ENCODE measurements around the gene DOCK1. TPM values are rescaled to one million over a fixed set of nuclear protein-coding genes. Genes with fewer than 3 reads are reported as not detected.

DOCK1 gene
- total and polyA plus RNA-seq, 2 experiments from 2014 or later, result 22.8 to 45.6 TPM

DNA sequence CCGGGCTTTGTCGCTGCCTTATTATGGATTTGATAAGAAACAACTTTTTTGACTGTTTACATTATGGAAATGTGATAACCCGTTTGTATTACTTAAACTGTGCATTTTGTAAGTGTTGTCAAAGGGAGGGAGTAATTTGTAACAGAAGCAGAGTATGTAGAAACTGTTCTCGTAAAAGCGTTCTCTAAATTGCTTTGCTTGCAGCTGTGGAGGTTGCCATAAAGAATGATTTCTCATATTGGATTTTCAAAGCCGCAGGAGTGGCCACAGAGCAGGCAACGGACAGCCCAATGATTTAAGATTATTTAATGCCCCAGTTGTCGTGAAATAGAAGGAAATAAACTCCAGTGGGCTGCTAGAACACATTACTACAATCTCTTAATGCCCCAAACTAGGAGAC, 405.2 kb downstream of the DOCK1 start:
- Histone ChIP-seq H3K79me2 (ENCODE audit: insufficient read depth) (no peaks in the 10 kb centered on the region), H2AFZ (no peak overlapping the region), H3K27ac (no peak overlapping the region), H3K27me3 (replicated peaks; ENCODE audit: insufficient read depth) (no peaks in the 10 kb centered on the region), H3K9me3 (ENCODE audit: low read depth) (no peaks in the 10 kb centered on the region), H4K20me1 (ENCODE audit: insufficient read depth) (no peaks in the 10 kb centered on the region), H3K36me3 (ENCODE audit: low read depth) (no peaks in the 10 kb centered on the region), H3K9me2 (ENCODE audit: insufficient read depth) (no peaks in the 10 kb centered on the region), H3K9ac (no peak overlapping the region), H3F3A (ENCODE audit: insufficient read depth) (no peaks in the 10 kb centered on the region), H3K4me1 (ENCODE audit: insufficient read depth) (peaks cover 7% of the 10 kb centered on the region), H3K4me2 (ENCODE audit: unreplicated experiment) (no peak overlapping the region), H3K4me3 (no peak overlapping the region)
- WGBS, 2 experiments (ENCODE audit: low coverage in 1 of 2, low lambda C conversion rate in 2 of 2, missing lambda C conversion rate in 2 of 2), result 90 to 91% methylated on average over 8 of the region's 8 CpGs
- DNase-seq, result no peak
- no peak for TF ChIP-seq EZH2 (IDR thresholded peaks at IDR 0.05; ENCODE audit: insufficient read depth, poor library complexity, severe bottlenecking)
- TF ChIP-seq EZH2phosphoT487 (IDR thresholded peaks at IDR 0.05; ENCODE audit: insufficient read depth, low read depth), result no peak
- in situ Hi-C loops (cut with MboI), result no loop called here

- Histone ChIP-seq H3K79me2 (ENCODE audit: insufficient read depth) (no peaks in the 10 kb centered on the region), H3K9me3 (ENCODE audit: low read depth) (no peaks in the 10 kb centered on the region), H3K4me3 (no peak overlapping the region), H3K36me3 (ENCODE audit: low read depth) (no peaks in the 10 kb centered on the region), H4K20me1 (ENCODE audit: insufficient read depth) (no peaks in the 10 kb centered on the region), H3K9me2 (ENCODE audit: insufficient read depth) (no peaks in the 10 kb centered on the region), H2AFZ (no peak overlapping the region), H3K9ac (no peak overlapping the region), H3K27me3 (replicated peaks; ENCODE audit: insufficient read depth) (no peaks in the 10 kb centered on the region), H3K4me1 (ENCODE audit: insufficient read depth) (peaks cover 7% of the 10 kb centered on the region), H3F3A (ENCODE audit: insufficient read depth) (no peaks in the 10 kb centered on the region), H3K4me2 (ENCODE audit: unreplicated experiment) (no peak overlapping the region), H3K27ac (no peak overlapping the region)
- in situ Hi-C loops (cut with MboI), result no loop called here
- TF ChIP-seq EZH2phosphoT487 (IDR thresholded peaks at IDR 0.05; ENCODE audit: insufficient read depth, low read depth), result no peak
- WGBS, 2 experiments (ENCODE audit: low coverage in 1 of 2, low lambda C conversion rate in 2 of 2, missing lambda C conversion rate in 2 of 2), result 93 to 100% methylated on average over 3 of the region's 3 CpGs
- DNase-seq, result no peak
Measured at GRCh38 chr10:127310923-127311322, 405.7 kb downstream of the DOCK1 start.

DNA sequence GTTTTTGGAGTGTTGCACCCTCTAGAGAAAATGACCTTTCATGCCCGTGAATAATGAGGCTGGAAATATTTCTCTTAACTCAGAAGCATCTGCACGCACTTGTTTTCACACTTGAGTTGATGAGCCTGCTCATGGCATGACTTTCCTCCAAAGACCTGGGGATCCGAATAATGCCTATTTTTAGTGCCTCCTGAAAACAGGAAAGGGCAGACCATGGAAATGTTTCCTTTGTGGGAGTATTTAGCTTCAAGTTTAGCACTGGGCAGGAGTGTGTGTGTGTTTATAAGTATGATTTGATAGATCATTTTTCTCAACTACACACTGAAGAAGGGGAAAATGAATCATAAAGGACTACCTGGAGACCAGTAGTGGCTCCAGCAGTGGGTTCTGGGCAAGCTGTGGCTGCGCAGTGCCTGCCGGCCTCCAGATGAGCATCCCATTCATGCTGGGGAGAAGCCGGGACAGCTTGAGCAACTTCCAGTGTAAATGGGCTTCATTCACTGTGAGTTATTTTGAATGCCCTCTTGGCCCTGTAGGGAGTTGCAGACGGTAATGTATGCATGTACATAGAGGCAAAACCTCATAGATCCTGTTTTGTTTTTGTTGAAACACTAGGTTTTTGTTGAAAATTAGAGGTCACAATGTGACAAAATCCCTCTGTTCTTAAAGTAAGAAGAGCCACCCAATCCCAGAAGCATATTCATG, 408.9 kb downstream of the DOCK1 start:
- H3K4me3 ChIP-seq, result no peak overlapping the region
- H3K9ac ChIP-seq, result no peak overlapping the region
- no peak for DNase-seq
- no peak overlapping the region for H3K27ac ChIP-seq
- no peaks in the 10 kb centered on the region for H3K9me2 ChIP-seq (ENCODE audit: insufficient read depth)
- in situ Hi-C loops (cut with MboI), result no loop called here
- TF ChIP-seq EZH2phosphoT487 (IDR thresholded peaks at IDR 0.05; ENCODE audit: insufficient read depth, low read depth), result no peak
- TF ChIP-seq EZH2 (IDR thresholded peaks at IDR 0.05; ENCODE audit: insufficient read depth, poor library complexity, severe bottlenecking), result no peak
- no peaks in the 10 kb centered on the region for H3K36me3 ChIP-seq (ENCODE audit: low read depth)
- no peaks in the 10 kb centered on the region for H3K9me3 ChIP-seq (ENCODE audit: low read depth)
- peaks cover 7% of the 10 kb centered on the region for H3K4me1 ChIP-seq (ENCODE audit: insufficient read depth)
- WGBS, 2 experiments (ENCODE audit: low coverage in 1 of 2, low lambda C conversion rate in 2 of 2, missing lambda C conversion rate in 2 of 2), result 96 to 98% methylated on average over 7 of the region's 7 CpGs
- no peaks in the 10 kb centered on the region for H3K27me3 ChIP-seq (replicated peaks; ENCODE audit: insufficient read depth)
- H3F3A ChIP-seq (ENCODE audit: insufficient read depth), result no peaks in the 10 kb centered on the region
- H3K79me2 ChIP-seq (ENCODE audit: insufficient read depth), result no peaks in the 10 kb centered on the region
- H4K20me1 ChIP-seq (ENCODE audit: insufficient read depth), result no peaks in the 10 kb centered on the region
- no peak overlapping the region for H2AFZ ChIP-seq
- H3K4me2 ChIP-seq (ENCODE audit: unreplicated experiment), result no peak overlapping the region

- peaks cover 2% of the 10 kb centered on the region for H3K4me1 ChIP-seq (ENCODE audit: insufficient read depth)
- H2AFZ ChIP-seq, result no peak overlapping the region
- H3K9me2 ChIP-seq (ENCODE audit: insufficient read depth), result no peaks in the 10 kb centered on the region
- H3F3A ChIP-seq (ENCODE audit: insufficient read depth), result no peaks in the 10 kb centered on the region
- H3K4me3 ChIP-seq, result no peak overlapping the region
- WGBS, 2 experiments (ENCODE audit: low coverage in 1 of 2, low lambda C conversion rate in 2 of 2, missing lambda C conversion rate in 2 of 2), result 97 to 98% methylated on average over 6 of the region's 6 CpGs
- no peak overlapping the region for H3K4me2 ChIP-seq (ENCODE audit: unreplicated experiment)
- H3K79me2 ChIP-seq (ENCODE audit: insufficient read depth), result no peaks in the 10 kb centered on the region
- DNase-seq, result no peak
- H4K20me1 ChIP-seq (ENCODE audit: insufficient read depth), result no peaks in the 10 kb centered on the region
- H3K9ac ChIP-seq, result no peak overlapping the region
- TF ChIP-seq EZH2 (IDR thresholded peaks at IDR 0.05; ENCODE audit: insufficient read depth, poor library complexity, severe bottlenecking), result no peak
- TF ChIP-seq EZH2phosphoT487 (IDR thresholded peaks at IDR 0.05; ENCODE audit: insufficient read depth, low read depth), result no peak
- in situ Hi-C loops (cut with MboI), result no loop called here
- H3K27ac ChIP-seq, result no peak overlapping the region
- H3K36me3 ChIP-seq (ENCODE audit: low read depth), result no peaks in the 10 kb centered on the region
- no peaks in the 10 kb centered on the region for H3K9me3 ChIP-seq (ENCODE audit: low read depth)
- H3K27me3 ChIP-seq (replicated peaks; ENCODE audit: insufficient read depth), result no peaks in the 10 kb centered on the region
Measured at GRCh38 chr10:127314797-127315196, 409.6 kb downstream of the DOCK1 start.
